ENCODE data around the gene MT1H.
"Not testable (repeated sequence)": the region's sequence is repeated elsewhere in the genome, so short reads cannot be mapped to it uniquely, and the experiment has no call there.

MT1H gene

DNA sequence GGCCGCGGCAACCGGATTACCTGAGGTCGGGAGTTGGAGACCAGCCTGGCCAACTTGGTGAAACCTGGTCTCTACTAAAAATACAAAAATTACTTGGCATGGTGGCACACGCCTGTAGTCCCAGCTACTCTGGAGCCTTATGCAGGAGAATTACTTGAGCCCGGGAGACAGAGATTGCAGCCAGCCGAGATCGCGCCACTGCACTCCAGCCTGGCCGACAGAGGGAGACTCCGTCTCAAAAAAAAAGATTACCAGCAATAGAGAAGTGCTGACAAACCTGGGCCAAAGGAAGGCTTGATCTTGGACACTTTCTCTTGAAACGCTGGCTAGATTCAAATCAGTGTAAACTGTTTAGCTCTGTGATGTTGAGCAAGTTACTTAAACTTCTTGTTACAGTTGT lies 4.3 kb downstream of the MT1H start (continued):
- no peak for TF ChIP-seq ZNF140 (tag by site-specific recombination; IDR thresholded peaks at IDR 0.05)

DNA sequence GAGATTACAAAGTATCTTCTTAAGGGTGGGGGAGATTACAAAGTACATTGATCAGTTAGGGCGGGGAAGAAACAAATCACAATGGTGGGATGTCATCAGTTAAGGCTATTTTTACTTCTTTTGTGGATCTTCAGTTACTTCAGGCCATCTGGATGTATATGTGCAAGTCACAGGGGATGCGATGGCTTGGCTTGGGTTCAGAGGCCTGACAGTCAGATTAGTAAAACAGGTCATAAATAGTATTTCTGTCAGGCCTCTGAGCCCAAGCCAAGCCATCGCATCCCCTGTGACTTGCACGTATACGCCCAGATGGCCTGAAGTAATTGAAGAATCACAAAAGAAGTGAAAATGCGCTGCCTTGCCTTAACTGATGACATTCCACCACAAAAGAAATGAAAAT lies 5.0 kb downstream of the MT1H start:
- POLR2A ChIA-PET; H3K4me3 ChIP-seq (ENCODE audit: low read depth, low read length); H3K4me1 ChIP-seq (ENCODE audit: control insufficient read depth, insufficient read depth, low read length); H3K27ac ChIP-seq (ENCODE audit: extremely low read depth, low read depth, low read length); H3K9me3 ChIP-seq (ENCODE audit: control insufficient read depth, insufficient read depth, low read depth, low read length); H3K36me3 ChIP-seq (ENCODE audit: control insufficient read depth in 2 of 2, insufficient read depth in 1 of 2, low read length in 2 of 2): not testable (repeated sequence)
- CTCF ChIA-PET = interaction anchor here (0.7 to 3.4 kb wide), 5 partner anchors 10 to 98 kb away, joined by 3 to 31 read pairs (median 5); no protein-coding TSS in a partner anchor

DNA sequence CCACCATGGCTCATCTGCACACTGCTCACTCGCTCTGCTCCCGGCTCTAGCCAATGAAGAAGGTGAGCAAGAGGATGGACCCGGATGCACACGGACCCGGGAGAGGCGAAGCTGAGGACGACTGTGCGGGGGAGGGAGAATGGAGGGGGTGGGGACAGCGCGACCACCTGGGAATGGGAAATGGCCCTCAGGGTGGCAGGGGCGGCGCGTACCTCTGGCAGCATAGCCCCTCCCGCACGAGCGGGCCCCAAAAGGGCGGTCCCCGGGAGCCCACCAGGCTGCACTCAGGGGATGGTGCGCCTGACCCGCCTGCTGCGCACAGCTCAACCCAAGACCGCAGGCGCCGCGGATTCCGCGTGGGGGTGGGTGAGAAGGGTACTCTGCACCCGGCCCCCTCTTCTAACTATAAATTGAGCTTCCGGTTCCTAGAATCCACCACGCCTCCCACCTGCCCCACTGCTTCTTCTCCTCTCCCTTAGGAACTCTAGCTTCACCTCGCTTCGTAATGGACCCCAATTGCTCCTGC lies 6.1 kb downstream of the MT1H start:
- CTCF ChIA-PET = interaction anchor here (0.6 to 1.1 kb wide), 3 partner anchors 26 to 75 kb away, joined by 3 to 4 read pairs (median 3); no protein-coding TSS in a partner anchor
- TF ChIP-seq ZNF571 (tag by site-specific recombination; IDR thresholded peaks at IDR 0.05) = no peak
- no peak for TF ChIP-seq ZNF202 (tag by site-specific recombination; IDR thresholded peaks at IDR 0.05; ENCODE audit: borderline replicate concordance)
- no peak for TF ChIP-seq ZNF366 (tag by site-specific recombination; conservative IDR thresholded peaks at IDR 0.05)
- TF ChIP-seq, protein P1, sequence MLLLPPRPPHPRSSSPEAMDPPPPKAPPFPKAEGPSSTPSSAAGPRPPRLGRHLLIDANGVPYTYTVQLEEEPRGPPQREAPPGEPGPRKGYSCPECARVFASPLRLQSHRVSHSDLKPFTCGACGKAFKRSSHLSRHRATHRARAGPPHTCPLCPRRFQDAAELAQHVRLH (tag by site-specific recombination; IDR thresholded peaks at IDR 0.05) = no peak
- TF ChIP-seq ZNF785 (tag by site-specific recombination; IDR thresholded peaks at IDR 0.05) = no peak
- TF ChIP-seq KLF8 (tag by site-specific recombination; IDR thresholded peaks at IDR 0.05) = no peak
- no peak for TF ChIP-seq SP7 (tag by site-specific recombination; IDR thresholded peaks at IDR 0.05)
- TF ChIP-seq YY1 (tag by site-specific recombination; IDR thresholded peaks at IDR 0.05) = no peak
- TF ChIP-seq ZNF76 (tag by site-specific recombination; IDR thresholded peaks at IDR 0.05; ENCODE audit: borderline replicate concordance, low read depth) = no peak
- TF ChIP-seq ZNF423 (tag by site-specific recombination; IDR thresholded peaks at IDR 0.05) = no peak
- no peak for TF ChIP-seq ZNF600 (tag by site-specific recombination; IDR thresholded peaks at IDR 0.05)
- no peak for TF ChIP-seq ZNF777 (tag by site-specific recombination; IDR thresholded peaks at IDR 0.05; ENCODE audit: borderline replicate concordance)
- no peak for TF ChIP-seq ZNF830 (tag by site-specific recombination; IDR thresholded peaks at IDR 0.05; ENCODE audit: low read depth)
- TF ChIP-seq, protein P2, sequence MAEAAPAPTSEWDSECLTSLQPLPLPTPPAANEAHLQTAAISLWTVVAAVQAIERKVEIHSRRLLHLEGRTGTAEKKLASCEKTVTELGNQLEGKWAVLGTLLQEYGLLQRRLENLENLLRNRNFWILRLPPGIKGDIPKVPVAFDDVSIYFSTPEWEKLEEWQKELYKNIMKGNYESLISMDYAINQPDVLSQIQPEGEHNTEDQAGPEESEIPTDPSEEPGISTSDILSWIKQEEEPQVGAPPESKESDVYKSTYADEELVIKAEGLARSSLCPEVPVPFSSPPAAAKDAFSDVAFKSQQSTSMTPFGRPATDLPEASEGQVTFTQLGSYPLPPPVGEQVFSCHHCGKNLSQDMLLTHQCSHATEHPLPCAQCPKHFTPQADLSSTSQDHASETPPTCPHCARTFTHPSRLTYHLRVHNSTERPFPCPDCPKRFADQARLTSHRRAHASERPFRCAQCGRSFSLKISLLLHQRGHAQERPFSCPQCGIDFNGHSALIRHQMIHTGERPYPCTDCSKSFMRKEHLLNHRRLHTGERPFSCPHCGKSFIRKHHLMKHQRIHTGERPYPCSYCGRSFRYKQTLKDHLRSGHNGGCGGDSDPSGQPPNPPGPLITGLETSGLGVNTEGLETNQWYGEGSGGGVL (tag by site-specific recombination; IDR thresholded peaks at IDR 0.05) = no peak
- no peak for TF ChIP-seq ZNF670 (tag by site-specific recombination; IDR thresholded peaks at IDR 0.05; ENCODE audit: low read depth)
- TF ChIP-seq, protein P3, sequence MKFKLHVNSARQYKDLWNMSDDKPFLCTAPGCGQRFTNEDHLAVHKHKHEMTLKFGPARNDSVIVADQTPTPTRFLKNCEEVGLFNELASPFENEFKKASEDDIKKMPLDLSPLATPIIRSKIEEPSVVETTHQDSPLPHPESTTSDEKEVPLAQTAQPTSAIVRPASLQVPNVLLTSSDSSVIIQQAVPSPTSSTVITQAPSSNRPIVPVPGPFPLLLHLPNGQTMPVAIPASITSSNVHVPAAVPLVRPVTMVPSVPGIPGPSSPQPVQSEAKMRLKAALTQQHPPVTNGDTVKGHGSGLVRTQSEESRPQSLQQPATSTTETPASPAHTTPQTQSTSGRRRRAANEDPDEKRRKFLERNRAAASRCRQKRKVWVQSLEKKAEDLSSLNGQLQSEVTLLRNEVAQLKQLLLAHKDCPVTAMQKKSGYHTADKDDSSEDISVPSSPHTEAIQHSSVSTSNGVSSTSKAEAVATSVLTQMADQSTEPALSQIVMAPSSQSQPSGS (tag by site-specific recombination; IDR thresholded peaks at IDR 0.05; ENCODE audit: low read depth) = no peak
- TF ChIP-seq ZNF768 (tag by site-specific recombination; IDR thresholded peaks at IDR 0.05) = no peak
- no peak for TF ChIP-seq ZNF248 (tag by site-specific recombination; IDR thresholded peaks at IDR 0.05)
- no peak overlapping the region for H3K4me3 ChIP-seq (ENCODE audit: low read depth, low read length)
- H3K36me3 ChIP-seq (ENCODE audit: control insufficient read depth in 2 of 2, insufficient read depth in 1 of 2, low read length in 2 of 2) = no peaks in the 10 kb centered on the region
- POLR2A ChIA-PET = interaction anchor here (1.1 kb wide), 1 partner anchor 62 kb away, joined by 3 read pairs; no protein-coding TSS in a partner anchor
- H3K27ac ChIP-seq (ENCODE audit: extremely low read depth, low read depth, low read length) = no peak overlapping the region
- no peaks in the 10 kb centered on the region for H3K4me1 ChIP-seq (ENCODE audit: control insufficient read depth, insufficient read depth, low read length)
- no peaks in the 10 kb centered on the region for H3K9me3 ChIP-seq (ENCODE audit: control insufficient read depth, insufficient read depth, low read depth, low read length)
